ENCODE data around the gene PDHX. TPM values are rescaled to one million over a fixed set of nuclear protein-coding genes. Genes with fewer than 3 reads are reported as not detected.

PDHX gene
- total and polyA plus RNA-seq, 8 donors, result 7.2 to 21.2 (median 13.9) TPM

DNA sequence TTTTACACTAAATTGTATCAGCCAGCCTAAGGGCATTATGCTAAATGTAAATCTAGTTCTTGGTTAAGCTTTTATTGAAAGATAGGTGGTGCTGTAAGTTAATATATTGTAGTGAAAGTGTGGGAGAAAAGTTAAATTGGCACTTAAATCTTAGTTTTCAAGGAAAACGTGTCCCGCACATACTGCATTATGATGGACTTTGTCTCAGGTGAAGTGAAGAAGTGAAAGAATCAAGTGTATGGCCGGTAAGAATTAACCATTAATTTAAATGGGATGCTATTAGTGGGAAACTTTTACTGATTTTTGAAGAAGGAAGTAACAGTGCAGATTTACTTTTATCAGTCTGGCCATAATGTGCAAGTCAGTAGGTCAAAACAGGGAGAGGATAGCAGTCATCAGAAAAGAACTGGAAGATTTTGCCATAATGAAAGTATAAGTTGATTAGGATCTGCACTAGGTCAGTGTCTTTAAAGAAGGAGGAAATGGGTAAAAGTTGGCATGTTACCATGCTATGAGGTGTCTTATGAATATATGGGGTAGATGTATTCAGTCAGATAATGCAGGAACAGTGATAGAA is 81.6 kb downstream of the PDHX start:
- FAIRE-seq, result peak; percentile 75
- ATAC-seq, result peak; percentile 69 to 91 (median 86)
- intact Hi-C loops (cut with DNase I), result loop anchor here in 2 of 3 donors (10.0 kb wide), 2 partner anchors 397 to 407 kb away; no protein-coding TSS in a partner anchor
- H3K27me3 ChIP-seq, result no peaks in the 10 kb centered on the region
- H3K36me3 ChIP-seq, result no peaks in the 10 kb centered on the region
- no peak for DNase-seq
- TF ChIP-seq, protein P1, sequence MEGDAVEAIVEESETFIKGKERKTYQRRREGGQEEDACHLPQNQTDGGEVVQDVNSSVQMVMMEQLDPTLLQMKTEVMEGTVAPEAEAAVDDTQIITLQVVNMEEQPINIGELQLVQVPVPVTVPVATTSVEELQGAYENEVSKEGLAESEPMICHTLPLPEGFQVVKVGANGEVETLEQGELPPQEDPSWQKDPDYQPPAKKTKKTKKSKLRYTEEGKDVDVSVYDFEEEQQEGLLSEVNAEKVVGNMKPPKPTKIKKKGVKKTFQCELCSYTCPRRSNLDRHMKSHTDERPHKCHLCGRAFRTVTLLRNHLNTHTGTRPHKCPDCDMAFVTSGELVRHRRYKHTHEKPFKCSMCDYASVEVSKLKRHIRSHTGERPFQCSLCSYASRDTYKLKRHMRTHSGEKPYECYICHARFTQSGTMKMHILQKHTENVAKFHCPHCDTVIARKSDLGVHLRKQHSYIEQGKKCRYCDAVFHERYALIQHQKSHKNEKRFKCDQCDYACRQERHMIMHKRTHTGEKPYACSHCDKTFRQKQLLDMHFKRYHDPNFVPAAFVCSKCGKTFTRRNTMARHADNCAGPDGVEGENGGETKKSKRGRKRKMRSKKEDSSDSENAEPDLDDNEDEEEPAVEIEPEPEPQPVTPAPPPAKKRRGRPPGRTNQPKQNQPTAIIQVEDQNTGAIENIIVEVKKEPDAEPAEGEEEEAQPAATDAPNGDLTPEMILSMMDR (IDR thresholded peaks at IDR 0.05), result peak in 2 of 4 donors; percentile 24 to 26
- H3K9me3 ChIP-seq, result no peaks in the 10 kb centered on the region
- H3K4me1 ChIP-seq, result peaks cover 6 to 18% (median 17%) of the 10 kb centered on the region in 3 donors
- no peak overlapping the region for H3K27ac ChIP-seq
- no peak overlapping the region for H3K4me3 ChIP-seq
- WGBS, 2 donors, result 11 to 12% methylated on average over 3 of the region's 3 CpGs

DNA sequence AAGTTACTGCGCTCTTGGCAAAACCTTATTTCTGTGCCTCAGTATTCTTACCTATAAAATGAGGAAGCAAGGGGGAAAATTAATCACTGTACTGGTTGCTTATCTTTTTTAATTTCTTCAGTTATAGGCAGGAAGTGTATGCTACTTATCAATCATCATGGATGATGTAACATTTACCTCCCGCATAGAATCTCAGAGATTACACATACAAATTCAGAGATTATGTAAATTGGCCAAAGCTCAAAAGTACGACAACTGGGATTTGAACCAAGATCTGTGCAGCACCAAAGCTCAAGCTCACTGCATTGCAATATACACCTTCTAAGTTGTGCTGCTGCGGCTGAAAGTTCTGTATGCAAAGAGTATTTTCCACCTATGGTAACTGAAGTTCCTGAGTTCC is 83.0 kb downstream of the PDHX start:
- Histone ChIP-seq H3K4me3 (no peak overlapping the region), H3K9me3 (no peaks in the 10 kb centered on the region), H3K36me3 (no peaks in the 10 kb centered on the region), H3K27me3 (no peaks in the 10 kb centered on the region), H3K4me1 (peaks cover 15 to 30% (median 19%) of the 10 kb centered on the region in 3 donors), H3K27ac (no peak overlapping the region)
- ATAC-seq, result peak; percentile 20 to 41 (median 26)
- no peak for DNase-seq
- 45 to 46% methylated on average over 4 of the region's 4 CpGs for WGBS, 2 donors
- TF ChIP-seq, protein P1 (IDR thresholded peaks at IDR 0.05), result no peak
- FAIRE-seq, result no peak
- intact Hi-C loops (cut with DNase I), result loop anchor here in 2 of 3 donors (10.0 kb wide), 2 partner anchors 395 to 405 kb away; no protein-coding TSS in a partner anchor

DNA sequence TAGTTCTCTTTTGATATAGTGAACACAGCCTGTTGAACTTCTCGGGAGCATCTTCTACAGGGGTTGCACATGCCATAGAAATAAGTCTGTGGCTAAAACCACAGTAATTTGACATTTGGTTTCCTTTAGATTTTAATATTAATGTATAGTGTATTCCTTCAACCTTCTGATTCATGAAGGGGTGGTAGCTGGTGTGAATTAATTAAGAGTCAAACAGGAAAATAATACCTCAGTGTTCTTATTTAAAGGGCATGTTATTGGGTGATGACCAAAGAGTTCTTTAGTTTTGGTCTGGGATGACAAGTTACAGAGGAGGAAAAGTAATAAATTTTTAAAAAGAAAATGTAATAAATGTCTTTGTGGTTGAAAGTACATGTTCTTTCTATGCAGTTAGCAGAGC is 86.8 kb downstream of the PDHX start:
- no peak for ATAC-seq
- intact Hi-C loops (cut with DNase I), result loop anchor here in 2 of 3 donors (10.0 kb wide), 2 partner anchors 132 to 142 kb away; partner anchors contain the start of gene CD44 (in 1 of the 2)

DNA sequence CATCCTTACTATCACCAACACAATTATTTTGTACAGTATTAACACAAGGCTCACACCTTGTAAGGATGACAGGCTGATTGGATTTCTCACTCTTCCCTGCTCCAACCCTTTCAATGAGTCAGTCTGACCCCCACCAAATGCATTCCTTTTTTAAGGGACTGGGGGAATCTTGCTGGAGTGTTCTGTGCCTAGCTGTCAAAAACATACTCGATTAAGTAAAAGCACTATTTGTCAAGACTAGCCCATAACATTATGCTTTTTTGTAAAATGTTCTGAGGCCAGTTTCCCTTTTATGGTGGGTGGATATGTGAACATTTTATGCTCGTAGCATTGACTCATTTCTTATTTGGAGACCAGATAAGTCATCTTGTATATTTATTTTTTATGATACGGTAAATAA is 87.2 kb downstream of the PDHX start:
- H3K36me3 ChIP-seq, result no peaks in the 10 kb centered on the region
- H3K9me3 ChIP-seq, result no peaks in the 10 kb centered on the region
- FAIRE-seq (no peak), DNase-seq (no peak), ATAC-seq (no peak)
- peak overlapping the region in 1 of 4 donors; percentile 82 for H3K27ac ChIP-seq
- TF ChIP-seq, protein P1 (IDR thresholded peaks at IDR 0.05), result no peak
- H3K4me1 ChIP-seq, result peaks cover 31 to 57% (median 45%) of the 10 kb centered on the region in 3 donors
- H3K27me3 ChIP-seq, result no peaks in the 10 kb centered on the region
- intact Hi-C loops (cut with DNase I), result loop anchor here in 2 of 3 donors (10.0 kb wide), 2 partner anchors 131 to 141 kb away; partner anchors contain the start of gene CD44 (in 1 of the 2)
- no peak overlapping the region for H3K4me3 ChIP-seq
- 47 to 50% methylated on average over 3 of the region's 3 CpGs for WGBS, 2 donors

More for the DNA sequence above, 86.8 kb downstream of the PDHX start:
- 0% methylated on average over 1 of the region's 1 CpG for WGBS, 2 donors
- no peaks in the 10 kb centered on the region for H3K27me3 ChIP-seq
- FAIRE-seq (no peak), DNase-seq (no peak)
- TF ChIP-seq, protein P1 (IDR thresholded peaks at IDR 0.05), result no peak
- H3K27ac ChIP-seq, result peak overlapping the region in 1 of 4 donors; percentile 82
- H3K36me3 ChIP-seq, result no peaks in the 10 kb centered on the region
- no peaks in the 10 kb centered on the region for H3K9me3 ChIP-seq
- H3K4me1 ChIP-seq, result peaks cover 27 to 59% (median 45%) of the 10 kb centered on the region in 3 donors
- H3K4me3 ChIP-seq, result no peak overlapping the region

All from pancreas (tissue), 10 donors.